Activated CD8-positive, alpha-beta T cell treated with anti-CD3 and anti-CD28 coated beads for 36 hours (primary cell): Measurements from ENCODE around the gene FARP1. TPM values are rescaled to one million over a fixed set of nuclear protein-coding genes. Genes with fewer than 3 reads are reported as not detected.

ENCODE experiments used
- ATAC-seq: fragments of 200-7000 bp; cut with Tn5 transposase; one replicate; pipeline ENCODE4 v1.10.0; 2021; ENCODE audit warnings: mild to moderate bottlenecking, moderate library complexity
- CTCF ChIA-PET: fragments of 350-600 bp; sonication (Branson Sonifier 250); formaldehyde crosslinking; loops from one replicate; lab custom pipeline; 2021; ENCODE audit warnings: antibody characterized with exemption; lab: Charles Lee
- POLR2A ChIA-PET: fragments of 350-600 bp; sonication (Branson Sonifier 250); formaldehyde crosslinking; loops from one replicate; lab custom pipeline; 2021; ENCODE audit warnings: antibody characterized with exemption; lab: Charles Lee
- DNase-seq: peaks from one replicate; pipeline ENCODE4 v3.0.0-alpha.2; 2020
- H3K27ac Mint-ChIP-seq: one replicate; pipeline ENCODE4 v1.8.0; 2021; ENCODE audit warnings: mild to moderate bottlenecking, mixed read lengths
- H3K27me3 Mint-ChIP-seq: one replicate; pipeline ENCODE4 v1.8.0; 2021; ENCODE audit warnings: mixed read lengths
- H3K36me3 Mint-ChIP-seq: one replicate; pipeline ENCODE4 v1.8.0; 2021; ENCODE audit warnings: low read depth, mixed read lengths
- H3K4me1 Mint-ChIP-seq: one replicate; pipeline ENCODE4 v1.8.0; 2021; ENCODE audit warnings: low read depth, mixed read lengths
- H3K4me3 Mint-ChIP-seq: one replicate; pipeline ENCODE4 v1.8.0; 2021; ENCODE audit warnings: mild to moderate bottlenecking, moderate library complexity, mixed read lengths
- H3K9me3 Mint-ChIP-seq: one replicate; pipeline ENCODE4 v1.8.0; 2021; ENCODE audit warnings: mixed read lengths
- CTCF ChIP-seq: fragments of 200-600 bp; IDR thresholded peaks from one replicate; pipeline ENCODE4 v1.8.0; 2022; ENCODE audit warnings: antibody characterized with exemption, mild to moderate bottlenecking
- intact Hi-C: fragments of 100-400 bp; cut with micrococcal nuclease; formaldehyde crosslinking; loops from one replicate; pipeline ENCODE4 v1.10.0; 2022
- total RNA-seq, 2 experiments: library from RNA; stranded (reverse); gene quantifications; one replicate each; pipeline ENCODE4 v1.2.3, GENCODE V29; 2021

Gene FARP1
- under 1 TPM; 0.27 to 0.43 TPM for total RNA-seq

- ChIA-PET CTCF (no interaction called here), POLR2A (no interaction called here)
- H3K4me1 Mint-ChIP-seq: peaks cover 3% of the 10 kb centered on the region
Observed at GRCh38 chr13:98142380-98143156, at the start of gene FARP1. TSS of gene FARP1 (plus strand) at chr13:98143094. CDS start at chr13:98213243, 70,149 bp downstream.

GRCh38 chr13:98094678-98095266, 48.1 kb upstream of the FARP1 start:
- H3K4me1 Mint-ChIP-seq: no peaks in the 10 kb centered on the region
- no peaks in the 10 kb centered on the region for H3K9me3 Mint-ChIP-seq
- CTCF ChIA-PET: no interaction called here
- no peak overlapping the region for H3K4me3 Mint-ChIP-seq
- ATAC-seq: no peak
- H3K27me3 Mint-ChIP-seq: peaks cover 12% of the 10 kb centered on the region
- no peak for DNase-seq
- POLR2A ChIA-PET: no interaction called here
- TF ChIP-seq CTCF: no peak
- intact Hi-C loops: no loop called here
- no peaks in the 10 kb centered on the region for H3K36me3 Mint-ChIP-seq
- no peak overlapping the region for H3K27ac Mint-ChIP-seq

More at GRCh38 chr13:98142380-98143156, at the start of gene FARP1:
- Mint-ChIP-seq H3K36me3 (no peaks in the 10 kb centered on the region), H3K9me3 (no peaks in the 10 kb centered on the region), H3K27me3 (peaks cover 55% of the 10 kb centered on the region), H3K27ac (no peak within 1 kb of the TSS), H3K4me3 (peak within 1 kb of the TSS; percentile 62)
- intact Hi-C loops: no loop called here
- peak; percentile 19 for TF ChIP-seq CTCF
- peak; percentile 94 for ATAC-seq
- DNase-seq: peak; percentile 40

GRCh38 chr13:98096059-98096458, 46.8 kb upstream of the FARP1 start:
- Mint-ChIP-seq H3K27ac (no peak overlapping the region), H3K27me3 (peaks cover 12% of the 10 kb centered on the region), H3K4me3 (no peak overlapping the region), H3K36me3 (no peaks in the 10 kb centered on the region), H3K4me1 (no peaks in the 10 kb centered on the region), H3K9me3 (no peaks in the 10 kb centered on the region)
- TF ChIP-seq CTCF: no peak
- ChIA-PET CTCF (no interaction called here), POLR2A (no interaction called here)
- ATAC-seq (no peak), DNase-seq (no peak)
- intact Hi-C loops: no loop called here

GRCh38 chr13:98097749-98098148, 45.1 kb upstream of the FARP1 start:
- CTCF ChIA-PET: no interaction called here
- Mint-ChIP-seq H3K4me1 (no peaks in the 10 kb centered on the region), H3K4me3 (no peak overlapping the region), H3K36me3 (no peaks in the 10 kb centered on the region), H3K27me3 (peaks cover 11% of the 10 kb centered on the region), H3K27ac (no peak overlapping the region), H3K9me3 (no peaks in the 10 kb centered on the region)
- intact Hi-C loops: no loop called here
- POLR2A ChIA-PET: no interaction called here
- TF ChIP-seq CTCF: no peak
- DNase-seq (no peak), ATAC-seq (no peak)

- ATAC-seq: no peak
- no peak for DNase-seq
- Mint-ChIP-seq H3K27ac (no peak overlapping the region), H3K9me3 (no peaks in the 10 kb centered on the region), H3K4me1 (no peaks in the 10 kb centered on the region), H3K36me3 (no peaks in the 10 kb centered on the region), H3K27me3 (peaks cover 9% of the 10 kb centered on the region), H3K4me3 (no peak overlapping the region)
- TF ChIP-seq CTCF: no peak
- ChIA-PET POLR2A (no interaction called here), CTCF (no interaction called here)
- intact Hi-C loops: no loop called here
Observed at GRCh38 chr13:98098516-98098915, 44.4 kb upstream of the FARP1 start.
